Astrocyte (in vitro differentiated cells and primary cell): ENCODE results near the gene ZDHHC21.

Experiments used
- EZH2 ChIP-seq: IDR thresholded peaks from 2 replicates; pipeline ENCODE4 v1.6.1; 2012; ENCODE audit warnings: mild to moderate bottlenecking, low read length, inconsistent platforms; ENCODE audit not compliant: insufficient read depth
- TF ChIP-seq, protein P1 (sequence below): IDR thresholded peaks from 2 replicates; pipeline ENCODE4 v1.5.1; 2011; ENCODE audit warnings: low read depth, mild to moderate bottlenecking, inconsistent platforms, low read length, moderate library complexity; ENCODE audit not compliant: insufficient read depth

DNA sequence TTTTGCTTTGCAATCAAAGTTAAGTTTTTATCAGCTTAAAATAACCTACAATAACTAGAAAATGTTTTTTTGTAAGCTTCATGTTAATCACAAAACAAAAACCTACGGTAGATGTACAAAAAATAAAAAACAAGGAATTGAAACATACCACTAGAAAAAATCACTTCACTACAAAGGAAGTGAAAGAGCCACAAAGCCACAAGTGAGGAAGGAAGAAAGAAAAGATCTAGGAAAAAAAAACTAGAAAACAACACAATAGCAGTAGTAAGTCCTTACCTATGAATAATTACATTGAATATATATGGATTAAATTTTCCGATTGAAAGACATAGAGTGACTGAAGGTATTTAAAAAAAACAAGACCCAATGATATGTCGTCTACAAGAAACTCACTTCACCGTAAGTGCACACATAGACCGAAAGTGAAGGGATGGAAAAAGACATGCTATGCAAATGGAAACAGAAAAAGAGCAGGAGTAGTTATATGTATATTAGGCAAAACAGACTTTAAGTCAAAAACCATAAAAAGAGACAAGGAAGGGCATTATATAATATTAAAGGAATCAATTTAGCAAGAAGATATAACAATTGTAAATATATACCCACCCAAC is 13.4 kb upstream of the ZDHHC21 start:
- TF ChIP-seq, protein P1, sequence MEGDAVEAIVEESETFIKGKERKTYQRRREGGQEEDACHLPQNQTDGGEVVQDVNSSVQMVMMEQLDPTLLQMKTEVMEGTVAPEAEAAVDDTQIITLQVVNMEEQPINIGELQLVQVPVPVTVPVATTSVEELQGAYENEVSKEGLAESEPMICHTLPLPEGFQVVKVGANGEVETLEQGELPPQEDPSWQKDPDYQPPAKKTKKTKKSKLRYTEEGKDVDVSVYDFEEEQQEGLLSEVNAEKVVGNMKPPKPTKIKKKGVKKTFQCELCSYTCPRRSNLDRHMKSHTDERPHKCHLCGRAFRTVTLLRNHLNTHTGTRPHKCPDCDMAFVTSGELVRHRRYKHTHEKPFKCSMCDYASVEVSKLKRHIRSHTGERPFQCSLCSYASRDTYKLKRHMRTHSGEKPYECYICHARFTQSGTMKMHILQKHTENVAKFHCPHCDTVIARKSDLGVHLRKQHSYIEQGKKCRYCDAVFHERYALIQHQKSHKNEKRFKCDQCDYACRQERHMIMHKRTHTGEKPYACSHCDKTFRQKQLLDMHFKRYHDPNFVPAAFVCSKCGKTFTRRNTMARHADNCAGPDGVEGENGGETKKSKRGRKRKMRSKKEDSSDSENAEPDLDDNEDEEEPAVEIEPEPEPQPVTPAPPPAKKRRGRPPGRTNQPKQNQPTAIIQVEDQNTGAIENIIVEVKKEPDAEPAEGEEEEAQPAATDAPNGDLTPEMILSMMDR: no peak
- TF ChIP-seq EZH2: no peak
